ENCODE results near the gene POLD2.

The POLD2 gene

GRCh38 chr7:44098092-44099068 lies 25.0 kb downstream of the POLD2 start:
- DNase-seq (ENCODE audit: low spot score) = no peak
- no peak for TF ChIP-seq CTCF (IDR thresholded peaks at IDR 0.05; ENCODE audit: borderline replicate concordance, control extremely low read depth, extremely low read depth, insufficient read depth, missing control alignments)
- in situ Hi-C loops (cut with MboI; ENCODE audit: low sequenced_read_pairs, unreplicated experiment) = no loop called here

GRCh38 chr7:44097064-44097932 lies 26.1 kb downstream of the POLD2 start:
- no peak for TF ChIP-seq CTCF (IDR thresholded peaks at IDR 0.05; ENCODE audit: borderline replicate concordance, control extremely low read depth, extremely low read depth, insufficient read depth, missing control alignments)
- peak; percentile 76 for DNase-seq (ENCODE audit: low spot score)
- in situ Hi-C loops (cut with MboI; ENCODE audit: low sequenced_read_pairs, unreplicated experiment) = no loop called here

GRCh38 chr7:44096326-44096881 lies 26.9 kb downstream of the POLD2 start:
- no peak for TF ChIP-seq CTCF (IDR thresholded peaks at IDR 0.05; ENCODE audit: borderline replicate concordance, control extremely low read depth, extremely low read depth, insufficient read depth, missing control alignments)
- DNase-seq (ENCODE audit: low spot score) = no peak
- in situ Hi-C loops (cut with MboI; ENCODE audit: low sequenced_read_pairs, unreplicated experiment) = no loop called here

- in situ Hi-C loops (cut with MboI; ENCODE audit: low sequenced_read_pairs, unreplicated experiment) = no loop called here
- no peak for TF ChIP-seq CTCF (IDR thresholded peaks at IDR 0.05; ENCODE audit: borderline replicate concordance, control extremely low read depth, extremely low read depth, insufficient read depth, missing control alignments)
- DNase-seq (ENCODE audit: low spot score) = no peak
Observed at GRCh38 chr7:44095781-44096180, 27.6 kb downstream of the POLD2 start.

GRCh38 chr7:44094883-44095592 lies 28.3 kb downstream of the POLD2 start:
- no peak for DNase-seq (ENCODE audit: low spot score)
- in situ Hi-C loops (cut with MboI; ENCODE audit: low sequenced_read_pairs, unreplicated experiment) = no loop called here
- no peak for TF ChIP-seq CTCF (IDR thresholded peaks at IDR 0.05; ENCODE audit: borderline replicate concordance, control extremely low read depth, extremely low read depth, insufficient read depth, missing control alignments)

GRCh38 chr7:44094365-44094764 lies 29.0 kb downstream of the POLD2 start:
- in situ Hi-C loops (cut with MboI; ENCODE audit: low sequenced_read_pairs, unreplicated experiment) = no loop called here
- DNase-seq (ENCODE audit: low spot score) = no peak
- no peak for TF ChIP-seq CTCF (IDR thresholded peaks at IDR 0.05; ENCODE audit: borderline replicate concordance, control extremely low read depth, extremely low read depth, insufficient read depth, missing control alignments)
